Erythroblast (primary cell): Measurements from ENCODE around the gene TBC1D20.

Experiments used
- GATA1 ChIP-seq: IDR thresholded peaks from 2 replicates; pipeline ENCODE4 v1.6.1; 2011; ENCODE audit warnings: low read depth, mild to moderate bottlenecking, control low read depth, low read length, moderate library complexity
- POLR2A ChIP-seq: IDR thresholded peaks from 2 replicates; pipeline ENCODE4 v1.6.1; 2011; ENCODE audit warnings: mild to moderate bottlenecking, low read length

DNA sequence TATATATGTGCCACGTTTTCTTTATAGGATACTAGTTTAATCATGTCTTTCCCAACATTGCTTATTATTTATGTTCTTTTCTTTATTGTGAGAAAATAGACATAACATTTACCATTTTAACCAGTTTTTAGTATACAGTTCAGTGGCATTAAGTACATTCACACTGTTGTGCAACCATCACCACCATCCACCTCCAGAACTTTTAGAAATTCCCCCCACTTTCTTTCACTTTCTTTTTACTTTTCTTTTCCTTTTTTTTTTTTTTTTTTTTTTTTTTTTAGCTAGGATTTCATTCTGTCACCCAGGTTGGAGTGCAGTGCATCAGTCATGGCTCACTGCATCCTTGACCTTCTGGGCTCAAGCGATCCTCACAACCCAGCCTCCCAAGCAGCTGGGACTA is 35.8 kb downstream of the TBC1D20 start:
- TF ChIP-seq POLR2A (no peak), GATA1 (no peak)
